Measurements from ENCODE around the gene KDM2A.

GRCh38 chr11:67282876-67283371, 163.9 kb downstream of the KDM2A start:
- TF ChIP-seq, protein P1, sequence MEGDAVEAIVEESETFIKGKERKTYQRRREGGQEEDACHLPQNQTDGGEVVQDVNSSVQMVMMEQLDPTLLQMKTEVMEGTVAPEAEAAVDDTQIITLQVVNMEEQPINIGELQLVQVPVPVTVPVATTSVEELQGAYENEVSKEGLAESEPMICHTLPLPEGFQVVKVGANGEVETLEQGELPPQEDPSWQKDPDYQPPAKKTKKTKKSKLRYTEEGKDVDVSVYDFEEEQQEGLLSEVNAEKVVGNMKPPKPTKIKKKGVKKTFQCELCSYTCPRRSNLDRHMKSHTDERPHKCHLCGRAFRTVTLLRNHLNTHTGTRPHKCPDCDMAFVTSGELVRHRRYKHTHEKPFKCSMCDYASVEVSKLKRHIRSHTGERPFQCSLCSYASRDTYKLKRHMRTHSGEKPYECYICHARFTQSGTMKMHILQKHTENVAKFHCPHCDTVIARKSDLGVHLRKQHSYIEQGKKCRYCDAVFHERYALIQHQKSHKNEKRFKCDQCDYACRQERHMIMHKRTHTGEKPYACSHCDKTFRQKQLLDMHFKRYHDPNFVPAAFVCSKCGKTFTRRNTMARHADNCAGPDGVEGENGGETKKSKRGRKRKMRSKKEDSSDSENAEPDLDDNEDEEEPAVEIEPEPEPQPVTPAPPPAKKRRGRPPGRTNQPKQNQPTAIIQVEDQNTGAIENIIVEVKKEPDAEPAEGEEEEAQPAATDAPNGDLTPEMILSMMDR (IDR thresholded peaks at IDR 0.05; ENCODE audit: insufficient read depth, low read length) = no peak
- TF ChIP-seq POLR2AphosphoS5 (IDR thresholded peaks at IDR 0.05; ENCODE audit: low read depth) (no peak), GABPA (IDR thresholded peaks at IDR 0.05; ENCODE audit: low read depth) (no peak), SPI1 (IDR thresholded peaks at IDR 0.05; ENCODE audit: borderline replicate concordance, low read depth) (no peak)
- TF ChIP-seq, protein P2, sequence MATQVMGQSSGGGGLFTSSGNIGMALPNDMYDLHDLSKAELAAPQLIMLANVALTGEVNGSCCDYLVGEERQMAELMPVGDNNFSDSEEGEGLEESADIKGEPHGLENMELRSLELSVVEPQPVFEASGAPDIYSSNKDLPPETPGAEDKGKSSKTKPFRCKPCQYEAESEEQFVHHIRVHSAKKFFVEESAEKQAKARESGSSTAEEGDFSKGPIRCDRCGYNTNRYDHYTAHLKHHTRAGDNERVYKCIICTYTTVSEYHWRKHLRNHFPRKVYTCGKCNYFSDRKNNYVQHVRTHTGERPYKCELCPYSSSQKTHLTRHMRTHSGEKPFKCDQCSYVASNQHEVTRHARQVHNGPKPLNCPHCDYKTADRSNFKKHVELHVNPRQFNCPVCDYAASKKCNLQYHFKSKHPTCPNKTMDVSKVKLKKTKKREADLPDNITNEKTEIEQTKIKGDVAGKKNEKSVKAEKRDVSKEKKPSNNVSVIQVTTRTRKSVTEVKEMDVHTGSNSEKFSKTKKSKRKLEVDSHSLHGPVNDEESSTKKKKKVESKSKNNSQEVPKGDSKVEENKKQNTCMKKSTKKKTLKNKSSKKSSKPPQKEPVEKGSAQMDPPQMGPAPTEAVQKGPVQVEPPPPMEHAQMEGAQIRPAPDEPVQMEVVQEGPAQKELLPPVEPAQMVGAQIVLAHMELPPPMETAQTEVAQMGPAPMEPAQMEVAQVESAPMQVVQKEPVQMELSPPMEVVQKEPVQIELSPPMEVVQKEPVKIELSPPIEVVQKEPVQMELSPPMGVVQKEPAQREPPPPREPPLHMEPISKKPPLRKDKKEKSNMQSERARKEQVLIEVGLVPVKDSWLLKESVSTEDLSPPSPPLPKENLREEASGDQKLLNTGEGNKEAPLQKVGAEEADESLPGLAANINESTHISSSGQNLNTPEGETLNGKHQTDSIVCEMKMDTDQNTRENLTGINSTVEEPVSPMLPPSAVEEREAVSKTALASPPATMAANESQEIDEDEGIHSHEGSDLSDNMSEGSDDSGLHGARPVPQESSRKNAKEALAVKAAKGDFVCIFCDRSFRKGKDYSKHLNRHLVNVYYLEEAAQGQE (IDR thresholded peaks at IDR 0.05; ENCODE audit: insufficient replicate concordance, low read depth) = no peak

All from HL-60 (cell line).